Measurements from ENCODE around the gene RABL2B. TPM values are rescaled to one million over a fixed set of nuclear protein-coding genes. Genes with fewer than 3 reads are reported as not detected.
"Not testable (repeated sequence)": the region's sequence is repeated elsewhere in the genome, so short reads cannot be mapped to it uniquely, and the experiment has no call there.

The RABL2B gene
- total RNA-seq, 2 donors from 2014 or later = 10.6 to 18.5 TPM

- H3K9me3 ChIP-seq; H3K4me1 ChIP-seq; H3K27ac ChIP-seq; intact Hi-C loops (cut with DNase I); H3K27me3 ChIP-seq; H3K36me3 ChIP-seq (replicated peaks in 1 of 2; ENCODE audit: insufficient read depth in 1 of 2, low read depth in 2 of 2); H3K4me3 ChIP-seq: not testable (repeated sequence)
- 19 to 28% methylated on average over 6 to 12 of the region's 12 CpGs for WGBS, 2 donors
- DNase-seq = peak; percentile 29 to 59 (median 50)
- ATAC-seq = peak; percentile 55
- TF ChIP-seq CTCF (IDR thresholded peaks at IDR 0.05) = peak in 6 of 7 experiments; percentile 16 to 43 (median 36)
These were observed 8.3 kb downstream of the RABL2B start for GRCh38 chr22:50775132-50775531.

- H3K27ac ChIP-seq; DNase-seq; H3K4me3 ChIP-seq; H3K9me3 ChIP-seq; ATAC-seq; H3K27me3 ChIP-seq; H3K36me3 ChIP-seq (replicated peaks in 1 of 2; ENCODE audit: insufficient read depth in 1 of 2, low read depth in 2 of 2); H3K4me1 ChIP-seq; intact Hi-C loops (cut with DNase I): not testable (repeated sequence)
- 63 to 64% methylated on average over 3 of the region's 3 CpGs for WGBS, 2 donors
These were observed 19.1 kb downstream of the RABL2B start for GRCh38 chr22:50764288-50764687.

- H3K27ac ChIP-seq; H3K4me1 ChIP-seq; intact Hi-C loops (cut with DNase I); H3K9me3 ChIP-seq; ATAC-seq; DNase-seq; H3K4me3 ChIP-seq; H3K27me3 ChIP-seq; H3K36me3 ChIP-seq (replicated peaks in 1 of 2; ENCODE audit: insufficient read depth in 1 of 2, low read depth in 2 of 2): not testable (repeated sequence)
- 82 to 88% methylated on average over 2 of the region's 2 CpGs for WGBS, 2 donors
These were observed 21.6 kb downstream of the RABL2B start for GRCh38 chr22:50761829-50762228.

GRCh38 chr22:50759597-50760341 lies 23.7 kb downstream of the RABL2B start:
- H3K4me3 ChIP-seq; H3K36me3 ChIP-seq (replicated peaks in 1 of 2; ENCODE audit: insufficient read depth in 1 of 2, low read depth in 2 of 2); H3K27ac ChIP-seq; intact Hi-C loops (cut with DNase I); H3K9me3 ChIP-seq; H3K4me1 ChIP-seq; ATAC-seq; H3K27me3 ChIP-seq; DNase-seq: not testable (repeated sequence)
- WGBS, 2 donors = 57 to 61% methylated on average over 10 of the region's 10 CpGs

- Histone ChIP-seq H3K27ac (peak overlapping the region in 2 of 4 donors; percentile 36 to 70), H3K4me3 (peak overlapping the region in 1 of 2 donors; percentile 30)
- H3K27me3 ChIP-seq; H3K36me3 ChIP-seq (replicated peaks in 1 of 2; ENCODE audit: insufficient read depth in 1 of 2, low read depth in 2 of 2); ATAC-seq; H3K4me1 ChIP-seq; H3K9me3 ChIP-seq; intact Hi-C loops (cut with DNase I): not testable (repeated sequence)
- WGBS, 2 donors = 5 to 9% methylated on average over 19 to 22 of the region's 24 CpGs
- TF ChIP-seq CTCF (IDR thresholded peaks at IDR 0.05) (peak in 3 of 7 experiments; percentile 6 to 36 (median 17)), POLR2A (IDR thresholded peaks at IDR 0.05) (peak in 2 of 3 donors; percentile 31 to 33)
- DNase-seq = peak in 3 of 4 donors; percentile 25 to 51 (median 33)
These were observed 26.4 kb downstream of the RABL2B start for GRCh38 chr22:50756949-50757491.

GRCh38 chr22:50756406-50756805 lies 27.0 kb downstream of the RABL2B start:
- no CpG with 5 or more reads among the region's 9 CpGs for WGBS, 2 donors
- DNase-seq; H3K4me1 ChIP-seq; ATAC-seq; H3K4me3 ChIP-seq; H3K9me3 ChIP-seq; H3K27me3 ChIP-seq; H3K27ac ChIP-seq; intact Hi-C loops (cut with DNase I); H3K36me3 ChIP-seq (replicated peaks in 1 of 2; ENCODE audit: insufficient read depth in 1 of 2, low read depth in 2 of 2): not testable (repeated sequence)

- DNase-seq; ATAC-seq; intact Hi-C loops (cut with DNase I): not testable (repeated sequence)
These were observed 28.2 kb downstream of the RABL2B start for GRCh38 chr22:50755251-50755650.

GRCh38 chr22:50749302-50750074 lies 33.9 kb downstream of the RABL2B start:
- H3K27me3 ChIP-seq; H3K9me3 ChIP-seq; ATAC-seq; DNase-seq; H3K4me3 ChIP-seq; H3K27ac ChIP-seq; H3K4me1 ChIP-seq; H3K36me3 ChIP-seq (replicated peaks in 1 of 2; ENCODE audit: insufficient read depth in 1 of 2, low read depth in 2 of 2); intact Hi-C loops (cut with DNase I): not testable (repeated sequence)
- 58 to 62% methylated on average over 9 of the region's 9 CpGs for WGBS, 2 donors

More at GRCh38 chr22:50755251-50755650, 28.2 kb downstream of the RABL2B start:
- not testable (repeated sequence) for H3K27ac ChIP-seq; H3K27me3 ChIP-seq; H3K36me3 ChIP-seq (replicated peaks in 1 of 2; ENCODE audit: insufficient read depth in 1 of 2, low read depth in 2 of 2); H3K9me3 ChIP-seq; H3K4me1 ChIP-seq; H3K4me3 ChIP-seq
- 77 to 90% methylated on average over 20 of the region's 20 CpGs for WGBS, 2 donors

GRCh38 chr22:50748630-50749029 lies 34.8 kb downstream of the RABL2B start:
- H3K4me1 ChIP-seq; H3K4me3 ChIP-seq; H3K27me3 ChIP-seq; ATAC-seq; intact Hi-C loops (cut with DNase I); H3K9me3 ChIP-seq; H3K27ac ChIP-seq; DNase-seq; H3K36me3 ChIP-seq (replicated peaks in 1 of 2; ENCODE audit: insufficient read depth in 1 of 2, low read depth in 2 of 2): not testable (repeated sequence)
- WGBS, 2 donors = 48 to 58% methylated on average over 4 to 9 of the region's 13 CpGs

Measured in body of pancreas (tissue), 4 donors.